OCI-LY7 (cell line): ENCODE measurements around the gene FAM120B. TPM values are rescaled to one million over a fixed set of nuclear protein-coding genes. Genes with fewer than 3 reads are reported as not detected.

Experiments
- BruUV-seq: library from RNA; stranded (reverse); fragments of 400-500 nt; replicated peaks from 2 replicates; lab custom pipeline; 2021; lab: Mats Ljungman, UMichigan
- CTCF ChIA-PET: fragments of 300-600 bp; sonication (Branson Sonifier 250); formaldehyde crosslinking; loops from one replicate; lab custom pipeline; 2022; ENCODE audit warnings: antibody characterized with exemption; ENCODE audit not compliant: unreplicated experiment; lab: Charles Lee
- POLR2A ChIA-PET: fragments of 300-600 bp; sonication (Branson Sonifier 250); formaldehyde crosslinking; loops from one replicate; lab custom pipeline; 2022; ENCODE audit warnings: antibody characterized with exemption; lab: Charles Lee
- DNase-seq: peaks from one replicate; pipeline ENCODE4 v3.0.0-alpha.2; 2015; ENCODE audit warnings: low spot score
- H2AFZ ChIP-seq: fragments of 200-600 bp; sonication (generic), shearing (Covaris generic); 2 replicates; pipeline ENCODE4 v1.6.1; 2014; ENCODE audit warnings: mild to moderate bottlenecking, antibody characterized with exemption, low read length, moderate library complexity
- H3K27ac ChIP-seq: fragments of 200-600 bp; sonication (generic); 2 replicates; pipeline ENCODE4 v1.5.1; 2014; ENCODE audit warnings: mixed run types, low read depth, mild to moderate bottlenecking, moderate library complexity, low read length, inconsistent platforms; ENCODE audit not compliant: poor library complexity, severe bottlenecking
- H3K36me3 ChIP-seq: fragments of 200-600 bp; sonication (generic); 2 replicates; pipeline ENCODE4 v1.6.1; 2014; ENCODE audit warnings: mild to moderate bottlenecking, antibody characterized with exemption, low read length, moderate library complexity, mixed read lengths; ENCODE audit not compliant: insufficient read depth
- H3K4me1 ChIP-seq: fragments of 200-600 bp; sonication (generic); 2 replicates; pipeline ENCODE4 v1.5.1; 2014; ENCODE audit warnings: mild to moderate bottlenecking, low read length; ENCODE audit not compliant: insufficient read depth, poor library complexity, severe bottlenecking
- H3K4me2 ChIP-seq: fragments of 200-600 bp; sonication (generic); 2 replicates; pipeline ENCODE4 v1.6.1; 2014; ENCODE audit warnings: mild to moderate bottlenecking, low read length
- H3K4me3 ChIP-seq: fragments of 200-600 bp; sonication (generic); 2 replicates; pipeline ENCODE4 v1.5.1; 2014; ENCODE audit warnings: mild to moderate bottlenecking, low read depth, low read length; ENCODE audit not compliant: poor library complexity, severe bottlenecking
- H3K79me2 ChIP-seq: fragments of 200-600 bp; sonication (generic); 2 replicates; pipeline ENCODE4 v1.6.1; 2016; ENCODE audit warnings: low read depth, mild to moderate bottlenecking, low read length, moderate library complexity, mixed read lengths; ENCODE audit not compliant: insufficient read depth
- H3K9me2 ChIP-seq: fragments of 200-600 bp; sonication (generic); 2 replicates; pipeline ENCODE4 v1.6.1; 2016; ENCODE audit warnings: mild to moderate bottlenecking, low read length, mixed read lengths; ENCODE audit not compliant: insufficient read depth
- H3K9me3 ChIP-seq: fragments of 200-600 bp; sonication (generic); 2 replicates; pipeline ENCODE4 v1.6.1; 2014; ENCODE audit warnings: mild to moderate bottlenecking, mixed run types, low read length, mixed read lengths
- H4K20me1 ChIP-seq: fragments of 200-600 bp; sonication (generic); 2 replicates; pipeline ENCODE4 v1.6.1; 2014; ENCODE audit warnings: mild to moderate bottlenecking, antibody characterized with exemption, low read length, moderate library complexity, mixed read lengths; ENCODE audit not compliant: insufficient read depth
- CTCF ChIP-seq: fragments of 200-600 bp; sonication (generic); conservative IDR thresholded peaks from 2 replicates; pipeline ENCODE4 v1.5.1; 2014; ENCODE audit warnings: mild to moderate bottlenecking, antibody characterized with exemption, low read length, moderate library complexity, mixed read lengths
- EZH2phosphoT487 ChIP-seq: fragments of 200-600 bp; sonication (generic); IDR thresholded peaks from 2 replicates; pipeline ENCODE4 v1.6.1; 2018; ENCODE audit warnings: low read depth, borderline replicate concordance, mild to moderate bottlenecking, mixed run types, antibody characterized with exemption, low read length, moderate library complexity, mixed read lengths
- intact Hi-C: fragments of 100-400 bp; cut with micrococcal nuclease; formaldehyde crosslinking; loops from one replicate; pipeline ENCODE4 v1.10.0; 2022; ENCODE audit not compliant: unreplicated experiment
- total RNA-seq, 2 experiments: library from RNA; depleted of rRNA in 1 of 2; stranded (reverse); fragments of >200 nt in 1 of 2; shearing (Covaris generic) in 1 of 2; gene quantifications; 2 replicates each; pipeline ENCODE4 v1.2.3, GENCODE V29; 2014 to 2022

The FAM120B gene
- total RNA-seq, 2 experiments from 2014 or later = 12.8 to 32.9 TPM

- Histone ChIP-seq H3K4me1 (peaks cover 12% of the 10 kb centered on the region), H4K20me1 (no peaks in the 10 kb centered on the region), H3K9me3 (no peaks in the 10 kb centered on the region), H3K9me2 (no peaks in the 10 kb centered on the region), H3K36me3 (no peaks in the 10 kb centered on the region), H2AFZ (no peak overlapping the region), H3K79me2 (no peaks in the 10 kb centered on the region), H3K4me2 (no peak overlapping the region), H3K27ac (no peak overlapping the region), H3K4me3 (no peak overlapping the region)
- DNase-seq = no peak
- intact Hi-C loops = no loop called here
- CTCF ChIA-PET = no interaction called here
- TF ChIP-seq EZH2phosphoT487 (no peak), CTCF (no peak)
- POLR2A ChIA-PET = no interaction called here
- BruUV-seq = no TSS peak
Measured at GRCh38 chr6:170274713-170275560, 31.6 kb upstream of the FAM120B start.

- TF ChIP-seq CTCF = no peak
- no peak for TF ChIP-seq EZH2phosphoT487
- Histone ChIP-seq H4K20me1 (no peaks in the 10 kb centered on the region), H2AFZ (no peak overlapping the region), H3K4me3 (no peak overlapping the region), H3K9me2 (no peaks in the 10 kb centered on the region), H3K79me2 (no peaks in the 10 kb centered on the region), H3K27ac (no peak overlapping the region), H3K4me1 (peaks cover 12% of the 10 kb centered on the region), H3K9me3 (no peaks in the 10 kb centered on the region), H3K36me3 (no peaks in the 10 kb centered on the region), H3K4me2 (no peak overlapping the region)
- POLR2A ChIA-PET = no interaction called here
- no TSS peak for BruUV-seq
- intact Hi-C loops = no loop called here
- no peak for DNase-seq
- CTCF ChIA-PET = interaction anchor here (0.6 kb wide), 1 partner anchor 98 kb away, joined by 3 read pairs; no protein-coding TSS in a partner anchor
Measured at GRCh38 chr6:170276369-170277057, 30.0 kb upstream of the FAM120B start.
